Smooth muscle cell (in vitro differentiated cells): ENCODE results near the gene NAGLU. TPM values are rescaled to one million over a fixed set of nuclear protein-coding genes. Genes with fewer than 3 reads are reported as not detected.

Experiments used
- DNase-seq: peaks from one replicate; lab custom pipeline; 2025; ENCODE audit not compliant: unreplicated experiment; lab: John Stamatoyannopoulos, UW
- H2AFZ ChIP-seq: fragments of 200-600 bp; sonication (generic); 2 replicates; pipeline ENCODE4 v1.6.0; 2016; ENCODE audit warnings: antibody characterized with exemption, low read depth, mild to moderate bottlenecking
- H3F3A ChIP-seq: fragments of 200-600 bp; sonication (generic); 2 replicates; pipeline ENCODE4 v1.6.0; 2017; ENCODE audit warnings: antibody characterized with exemption, low read depth
- H3K27ac ChIP-seq: fragments of 200-600 bp; sonication (generic); 2 replicates; pipeline ENCODE4 v1.5.1; 2016; ENCODE audit warnings: low read depth, mild to moderate bottlenecking
- H3K27me3 ChIP-seq: fragments of 200-600 bp; sonication (generic); 2 replicates; pipeline ENCODE4 v1.6.1; 2016; ENCODE audit warnings: low read depth, mild to moderate bottlenecking
- H3K36me3 ChIP-seq: fragments of 200-600 bp; sonication (generic); 2 replicates; pipeline ENCODE4 v1.5.1; 2016; ENCODE audit warnings: low read depth
- H3K4me1 ChIP-seq: fragments of 200-600 bp; sonication (generic); 2 replicates; pipeline ENCODE4 v1.5.1; 2016; ENCODE audit warnings: low read depth
- H3K4me2 ChIP-seq: fragments of 200-600 bp; sonication (generic); 2 replicates; pipeline ENCODE4 v1.6.0; 2016; ENCODE audit warnings: mild to moderate bottlenecking
- H3K4me3 ChIP-seq: fragments of 200-600 bp; sonication (generic); 2 replicates; pipeline ENCODE4 v1.5.1; 2016; ENCODE audit warnings: mild to moderate bottlenecking
- H3K79me2 ChIP-seq: fragments of 200-600 bp; sonication (generic); 2 replicates; pipeline ENCODE4 v1.6.0; 2016; ENCODE audit warnings: low read depth, mild to moderate bottlenecking
- H3K9ac ChIP-seq: fragments of 200-600 bp; sonication (generic); 2 replicates; pipeline ENCODE4 v1.6.0; 2016; ENCODE audit warnings: low read depth
- H3K9me3 ChIP-seq: fragments of 200-600 bp; sonication (generic); replicated peaks from 2 replicates; pipeline ENCODE4 v1.5.1; 2016; ENCODE audit warnings: low read depth
- H4K20me1 ChIP-seq: fragments of 200-600 bp; sonication (generic); 2 replicates; pipeline ENCODE4 v1.6.0; 2016; ENCODE audit warnings: low read depth
- CTCF ChIP-seq: fragments of 200-600 bp; sonication (generic); IDR thresholded peaks from 2 replicates; pipeline ENCODE4 v1.5.1; 2017; ENCODE audit warnings: borderline replicate concordance, mild to moderate bottlenecking, antibody characterized with exemption; ENCODE audit not compliant: insufficient read depth, poor library complexity, severe bottlenecking
- WGBS: methylation state at CpG from one replicate; pipeline ENCODE4 v1.1.7; 2016; ENCODE audit warnings: low lambda C conversion rate; 5-methylcytosine and 5-hydroxymethylcytosine counted together
- polyA plus RNA-seq: library from polyadenylated mRNA; unstranded; fragments of >200 nt; fragmentation: Nextera tagmentation; extraction: Ambion mirVana; gene quantifications from 2 replicates; pipeline ENCODE4 v1.2.1, GENCODE V29; 2016
- total RNA-seq: library from RNA; depleted of rRNA; stranded (reverse); fragments of >200 nt; gene quantifications from 2 replicates; pipeline ENCODE4 v1.2.3, GENCODE V29; 2014

NAGLU gene
- total and polyA plus RNA-seq, 2 experiments from 2014 or later, result 23.0 to 51.6 TPM

- DNase-seq, result no peak
- Histone ChIP-seq H3K27me3 (no peaks in the 10 kb centered on the region), H3K36me3 (peaks cover 3% of the 10 kb centered on the region), H3K4me2 (no peak overlapping the region), H3K4me1 (peaks cover 8% of the 10 kb centered on the region), H3K9ac (no peak overlapping the region), H3F3A (peaks cover 14% of the 10 kb centered on the region), H3K79me2 (peaks cover 9% of the 10 kb centered on the region), H3K9me3 (no peaks in the 10 kb centered on the region), H3K4me3 (no peak overlapping the region), H3K27ac (no peak overlapping the region), H2AFZ (no peak overlapping the region), H4K20me1 (no peaks in the 10 kb centered on the region)
- WGBS, result 98% methylated on average over 4 of the region's 4 CpGs
- no peak for TF ChIP-seq CTCF
Measured at GRCh38 chr17:42573095-42573494, 37.1 kb downstream of the NAGLU start.

GRCh38 chr17:42574463-42574862 lies 38.4 kb downstream of the NAGLU start:
- Histone ChIP-seq H3K9ac (no peak overlapping the region), H3K27ac (no peak overlapping the region), H2AFZ (no peak overlapping the region), H3K27me3 (no peaks in the 10 kb centered on the region), H3F3A (peaks cover 15% of the 10 kb centered on the region), H3K4me1 (peaks cover 12% of the 10 kb centered on the region), H3K79me2 (peaks cover 9% of the 10 kb centered on the region), H3K4me2 (no peak overlapping the region), H4K20me1 (peaks cover 3% of the 10 kb centered on the region), H3K36me3 (peaks cover 3% of the 10 kb centered on the region), H3K9me3 (no peaks in the 10 kb centered on the region), H3K4me3 (no peak overlapping the region)
- no peak for DNase-seq
- WGBS, result 98% methylated on average over 3 of the region's 3 CpGs
- no peak for TF ChIP-seq CTCF

- Histone ChIP-seq H3F3A (peaks cover 18% of the 10 kb centered on the region), H2AFZ (no peak overlapping the region), H3K27ac (peak overlapping the region; percentile 38), H3K9ac (peak overlapping the region; percentile 38), H4K20me1 (peaks cover 3% of the 10 kb centered on the region), H3K9me3 (no peaks in the 10 kb centered on the region), H3K27me3 (no peaks in the 10 kb centered on the region), H3K4me1 (peaks cover 12% of the 10 kb centered on the region), H3K36me3 (no peaks in the 10 kb centered on the region), H3K4me2 (peak overlapping the region; percentile 91), H3K4me3 (peak overlapping the region; percentile 79), H3K79me2 (peaks cover 9% of the 10 kb centered on the region)
- no peak for TF ChIP-seq CTCF
- 8% methylated on average over 17 of the region's 18 CpGs for WGBS
- DNase-seq, result no peak
Measured at GRCh38 chr17:42577140-42577531, 41.1 kb downstream of the NAGLU start.

- no peaks in the 10 kb centered on the region for H3K9me3 ChIP-seq
- DNase-seq, result peak; percentile 79
- H3K4me1 ChIP-seq, result peaks cover 12% of the 10 kb centered on the region
- H3F3A ChIP-seq, result peaks cover 18% of the 10 kb centered on the region
- peaks cover 3% of the 10 kb centered on the region for H4K20me1 ChIP-seq
- peak within 1 kb of the TSS; percentile 40 for H2AFZ ChIP-seq
- H3K36me3 ChIP-seq, result no peaks in the 10 kb centered on the region
- peak within 1 kb of the TSS; percentile 79 for H3K4me3 ChIP-seq
- H3K27me3 ChIP-seq, result no peaks in the 10 kb centered on the region
- H3K79me2 ChIP-seq, result peaks cover 9% of the 10 kb centered on the region
- H3K27ac ChIP-seq, result peak within 1 kb of the TSS; percentile 64
- peak; percentile 39 for TF ChIP-seq CTCF
- under 1% methylated on average over 52 of the region's 52 CpGs for WGBS
- peak within 1 kb of the TSS; percentile 91 for H3K4me2 ChIP-seq
- H3K9ac ChIP-seq, result peak within 1 kb of the TSS; percentile 57
Measured at GRCh38 chr17:42577532-42578281, 41.7 kb downstream of the NAGLU start, which contains the start of gene PSMC3IP. Gene PSMC3IP, minus strand, starts transcription at chr17:42577729. Its CDS starts 43 bp downstream, at chr17:42577686.
